Measurements from ENCODE around the gene SNU13.
"Not testable (repeated sequence)": the region's sequence is repeated elsewhere in the genome, so short reads cannot be mapped to it uniquely, and the experiment has no call there.

The SNU13 gene

GRCh38 chr22:41668971-41669911 is 19.4 kb downstream of the SNU13 start:
- DNase-seq (ENCODE audit: low spot score): no peak
- no peak for TF ChIP-seq CTCF (IDR thresholded peaks at IDR 0.05; ENCODE audit: extremely low read depth, insufficient read depth, missing control alignments)
- in situ Hi-C loops (cut with MboI; ENCODE audit: low pct_unique_long_range_greater_than_20kb, low sequenced_read_pairs, unreplicated experiment): no loop called here

- in situ Hi-C loops (cut with MboI; ENCODE audit: low pct_unique_long_range_greater_than_20kb, low sequenced_read_pairs, unreplicated experiment): no loop called here
- DNase-seq (ENCODE audit: low spot score): no peak
- TF ChIP-seq CTCF (IDR thresholded peaks at IDR 0.05; ENCODE audit: extremely low read depth, insufficient read depth, missing control alignments): no peak
Measured at GRCh38 chr22:41664951-41665350, 23.7 kb downstream of the SNU13 start.

GRCh38 chr22:41664490-41664889 is 24.2 kb downstream of the SNU13 start:
- no peak for TF ChIP-seq CTCF (IDR thresholded peaks at IDR 0.05; ENCODE audit: extremely low read depth, insufficient read depth, missing control alignments)
- DNase-seq (ENCODE audit: low spot score): no peak
- in situ Hi-C loops (cut with MboI; ENCODE audit: low pct_unique_long_range_greater_than_20kb, low sequenced_read_pairs, unreplicated experiment): no loop called here

- in situ Hi-C loops (cut with MboI; ENCODE audit: low pct_unique_long_range_greater_than_20kb, low sequenced_read_pairs, unreplicated experiment); DNase-seq (ENCODE audit: low spot score): not testable (repeated sequence)
Measured at GRCh38 chr22:41663594-41663993, 25.1 kb downstream of the SNU13 start.

- in situ Hi-C loops (cut with MboI; ENCODE audit: low pct_unique_long_range_greater_than_20kb, low sequenced_read_pairs, unreplicated experiment): no loop called here
- TF ChIP-seq CTCF (IDR thresholded peaks at IDR 0.05; ENCODE audit: extremely low read depth, insufficient read depth, missing control alignments): no peak
- DNase-seq (ENCODE audit: low spot score): no peak
Measured at GRCh38 chr22:41661713-41662112, 27.0 kb downstream of the SNU13 start.

- no peak for DNase-seq (ENCODE audit: low spot score)
- TF ChIP-seq CTCF (IDR thresholded peaks at IDR 0.05; ENCODE audit: extremely low read depth, insufficient read depth, missing control alignments): no peak
- in situ Hi-C loops (cut with MboI; ENCODE audit: low pct_unique_long_range_greater_than_20kb, low sequenced_read_pairs, unreplicated experiment): no loop called here
Measured at GRCh38 chr22:41661088-41661487, 27.6 kb downstream of the SNU13 start.

GRCh38 chr22:41660416-41660815 is 28.3 kb downstream of the SNU13 start:
- TF ChIP-seq CTCF (IDR thresholded peaks at IDR 0.05; ENCODE audit: extremely low read depth, insufficient read depth, missing control alignments): no peak
- in situ Hi-C loops (cut with MboI; ENCODE audit: low pct_unique_long_range_greater_than_20kb, low sequenced_read_pairs, unreplicated experiment): no loop called here
- no peak for DNase-seq (ENCODE audit: low spot score)

Measured in GM13977 (cell line).